Activated CD4-positive, alpha-beta T cell treated with anti-CD3 and anti-CD28 coated beads for 48 hours (primary cell): ENCODE results near the gene OR10A3.

Source experiments
- DNase-seq: peaks from one replicate; pipeline ENCODE4 v3.0.0-alpha.2; 2020

The OR10A3 gene

DNA sequence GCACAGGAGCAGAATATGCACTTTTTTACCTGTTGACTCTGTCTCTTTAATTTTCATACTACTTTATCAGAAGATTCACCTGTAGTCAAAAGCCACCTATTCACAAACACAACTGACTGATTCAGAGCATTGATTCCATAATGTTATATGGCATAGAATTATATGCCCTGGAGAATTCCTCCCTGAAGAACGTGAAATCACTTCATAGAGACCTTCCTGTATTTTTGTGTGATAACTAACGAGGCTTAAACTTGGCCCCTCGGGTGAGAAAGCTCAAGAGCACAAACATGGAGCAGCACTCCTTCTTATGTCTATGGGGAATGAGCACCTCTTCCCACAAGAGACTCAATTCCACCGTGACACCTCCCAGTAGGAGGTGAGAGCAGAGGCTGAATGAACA, 10.3 kb downstream of the OR10A3 start, which contains the start of gene OR10A6:
Gene OR10A6, minus strand, starts transcription at position 101 of the 400 bp plus-strand sequence. CDS start 2,606 bp downstream, outside the sequence.
- no peak for DNase-seq

GRCh38 chr11:7927635-7928034, 13.9 kb downstream of the OR10A3 start:
- no peak for DNase-seq

DNA sequence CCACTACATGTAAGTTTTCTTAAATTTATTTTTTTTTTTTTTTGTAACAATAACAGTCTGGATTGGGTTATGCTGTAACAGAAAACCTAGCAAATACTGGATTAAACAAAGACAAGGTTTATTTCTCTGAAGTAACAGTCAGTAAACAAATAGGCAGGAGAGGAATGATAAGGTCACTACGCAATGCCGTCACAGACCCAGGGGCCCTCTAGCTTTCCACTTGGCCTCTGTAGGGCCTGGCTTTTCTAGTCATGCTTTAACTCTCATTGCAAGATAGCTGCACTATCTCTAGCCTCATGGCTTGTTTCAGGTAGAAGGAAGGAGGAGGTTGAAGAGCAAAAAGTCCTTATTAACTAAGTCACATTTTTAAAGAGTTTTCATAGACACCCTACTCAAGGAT, 17.0 kb downstream of the OR10A3 start:
- no peak for DNase-seq

DNA sequence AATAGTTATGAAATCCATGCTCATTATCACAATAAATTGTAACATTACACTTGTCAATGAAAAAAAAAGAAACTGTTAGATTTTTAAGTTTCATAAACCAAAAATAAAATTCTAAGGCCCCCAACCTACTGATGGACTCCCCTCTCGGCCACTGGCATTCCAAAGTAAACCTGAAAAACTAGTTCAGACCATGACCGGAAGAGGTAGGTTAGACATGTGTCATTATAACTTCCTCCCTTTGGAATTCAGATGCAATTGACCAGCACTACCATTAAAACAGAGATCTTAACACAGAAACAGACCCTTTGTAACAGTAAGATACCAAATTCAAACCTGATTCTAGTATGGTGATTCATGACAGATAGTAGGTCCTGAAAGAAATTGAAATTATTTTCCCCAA, 23.4 kb downstream of the OR10A3 start:
- no peak for DNase-seq

GRCh38 chr11:7911011-7911410, 30.5 kb downstream of the OR10A3 start:
- DNase-seq: no peak

DNA sequence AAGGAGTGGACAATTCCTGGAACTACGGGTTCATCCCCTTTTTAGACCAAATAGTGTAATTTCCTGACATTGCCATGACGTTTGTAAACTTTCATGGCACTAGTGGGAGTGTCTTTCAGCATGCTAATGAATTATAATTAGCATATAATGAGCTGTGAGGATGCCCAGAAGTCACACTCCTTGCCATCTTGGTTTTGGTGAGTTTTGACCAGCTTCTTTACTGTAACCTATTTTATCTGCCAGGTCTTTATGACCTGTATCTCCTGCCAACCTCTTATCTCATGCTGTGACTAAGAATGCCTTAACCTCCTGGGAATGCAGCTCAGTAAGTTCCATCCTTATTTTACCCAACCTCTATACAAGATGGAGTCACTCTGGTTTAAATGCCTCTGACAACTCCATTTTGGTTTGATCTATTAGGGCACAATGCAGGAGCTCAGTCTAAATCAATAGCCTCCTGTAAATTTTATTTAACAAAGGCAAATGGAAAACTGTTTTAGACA, 31.2 kb downstream of the OR10A3 start:
- DNase-seq: no peak

DNA sequence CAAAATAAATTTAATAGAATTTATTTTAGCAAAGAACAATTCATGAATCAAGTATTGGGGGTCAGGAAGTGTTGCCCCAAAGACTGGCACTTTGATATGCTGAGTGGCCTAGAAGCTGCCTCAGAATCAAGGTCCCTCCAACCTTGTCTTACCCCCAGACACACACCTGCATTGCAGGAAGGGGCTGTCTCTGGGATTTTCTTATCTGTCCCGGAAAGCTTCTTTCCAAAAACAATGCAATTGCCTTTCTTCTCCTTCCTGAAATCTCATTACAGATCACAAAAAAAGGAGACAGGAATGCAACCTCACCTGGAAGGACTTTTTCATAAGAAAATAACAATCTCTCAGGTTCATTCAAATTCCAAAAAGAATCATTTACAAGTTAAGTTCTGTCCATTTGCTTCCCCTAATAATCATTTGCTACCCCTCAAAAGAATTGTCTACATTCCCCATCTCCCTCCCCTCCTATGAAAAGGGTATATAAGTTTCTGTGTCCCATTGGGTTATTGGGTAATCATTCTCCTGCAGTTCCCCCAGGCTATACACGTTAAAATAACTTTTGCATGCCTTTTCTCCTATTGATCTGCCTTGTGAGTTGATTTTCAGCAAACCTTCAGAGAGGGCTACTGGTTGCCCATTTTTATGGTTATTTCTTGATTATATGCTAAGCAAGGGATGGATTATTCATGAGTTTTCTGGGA, 31.8 kb downstream of the OR10A3 start:
- no peak for DNase-seq

DNA sequence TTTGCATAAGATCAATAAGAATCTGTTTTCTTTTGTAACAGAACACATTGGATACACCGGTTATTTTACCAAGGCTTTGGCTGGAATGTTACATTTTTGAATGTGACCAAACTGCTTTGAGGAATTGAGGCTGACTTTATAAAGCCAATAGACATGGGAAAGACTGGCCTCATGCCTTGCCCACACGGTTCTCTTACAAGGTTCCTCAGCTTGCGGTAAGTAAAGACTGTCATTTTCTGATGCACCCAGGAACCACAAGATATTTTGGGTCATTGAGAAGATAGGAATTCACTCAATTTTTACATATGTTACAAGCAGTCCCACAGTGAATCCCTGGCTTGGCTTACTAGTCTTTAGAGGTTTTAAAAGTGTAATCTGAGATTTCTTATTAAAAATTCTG, 34.4 kb downstream of the OR10A3 start:
- DNase-seq: no peak

DNA sequence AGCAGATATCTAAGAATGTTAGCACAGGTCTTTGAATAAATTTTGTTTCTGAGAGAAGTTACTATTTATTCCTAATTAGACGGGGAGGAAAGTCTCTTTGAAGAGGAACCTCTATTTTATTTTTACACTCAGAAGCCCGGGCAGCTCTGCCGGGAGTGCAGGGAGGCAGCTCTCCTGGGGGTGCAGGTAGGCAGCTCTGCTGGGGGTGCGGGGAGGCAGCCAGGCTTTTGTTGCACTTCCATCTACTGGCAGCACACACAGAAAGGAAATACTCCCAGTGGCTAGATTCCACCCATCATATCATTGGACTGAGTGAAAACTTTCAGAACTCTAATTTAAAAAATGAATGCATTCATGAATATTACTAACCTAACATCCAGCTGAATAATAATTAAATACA, 35.0 kb downstream of the OR10A3 start:
- no peak for DNase-seq

GRCh38 chr11:7905961-7906429, 35.5 kb downstream of the OR10A3 start:
- no peak for DNase-seq

GRCh38 chr11:7905549-7905948, 36.0 kb downstream of the OR10A3 start:
- no peak for DNase-seq

DNA sequence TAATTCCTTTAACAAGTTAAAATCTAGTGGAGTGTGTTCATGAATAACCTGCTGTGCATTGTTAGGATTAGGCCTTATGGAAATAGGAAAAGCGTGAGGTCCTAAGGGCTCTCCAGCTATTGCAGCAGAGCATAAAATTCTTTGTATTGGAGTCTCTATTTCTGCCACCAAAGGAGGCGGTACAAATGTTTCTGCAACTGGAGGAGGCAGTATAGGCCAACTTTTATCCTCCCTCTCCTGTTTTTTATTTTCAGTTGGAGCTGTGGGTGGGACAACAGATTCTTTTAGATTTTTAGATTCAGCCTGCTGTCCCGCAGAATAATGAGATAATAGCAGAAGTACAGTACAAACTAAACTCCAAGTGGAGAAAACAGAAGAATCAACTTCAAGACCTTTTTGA, 36.6 kb downstream of the OR10A3 start:
- DNase-seq: no peak

DNA sequence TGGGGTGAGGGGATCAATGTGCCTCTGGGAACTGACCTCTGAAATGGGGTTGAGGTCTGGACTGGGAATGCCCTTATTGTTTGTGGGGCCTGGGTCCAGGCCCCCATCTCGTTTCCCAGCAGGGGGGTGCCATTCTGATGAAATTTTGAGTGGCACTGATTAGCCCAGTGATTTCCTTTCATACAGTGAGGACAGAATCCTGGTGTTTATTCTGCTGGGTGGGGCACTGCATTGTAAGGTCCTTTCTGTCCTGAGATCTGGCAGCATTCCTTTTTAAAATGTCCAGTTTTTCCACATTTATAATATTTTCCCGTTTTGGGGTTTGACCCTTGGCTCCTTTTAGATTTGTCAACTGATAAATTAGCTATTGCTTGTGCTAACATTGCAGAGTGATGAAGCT, 37.6 kb downstream of the OR10A3 start:
- DNase-seq: no peak

DNA sequence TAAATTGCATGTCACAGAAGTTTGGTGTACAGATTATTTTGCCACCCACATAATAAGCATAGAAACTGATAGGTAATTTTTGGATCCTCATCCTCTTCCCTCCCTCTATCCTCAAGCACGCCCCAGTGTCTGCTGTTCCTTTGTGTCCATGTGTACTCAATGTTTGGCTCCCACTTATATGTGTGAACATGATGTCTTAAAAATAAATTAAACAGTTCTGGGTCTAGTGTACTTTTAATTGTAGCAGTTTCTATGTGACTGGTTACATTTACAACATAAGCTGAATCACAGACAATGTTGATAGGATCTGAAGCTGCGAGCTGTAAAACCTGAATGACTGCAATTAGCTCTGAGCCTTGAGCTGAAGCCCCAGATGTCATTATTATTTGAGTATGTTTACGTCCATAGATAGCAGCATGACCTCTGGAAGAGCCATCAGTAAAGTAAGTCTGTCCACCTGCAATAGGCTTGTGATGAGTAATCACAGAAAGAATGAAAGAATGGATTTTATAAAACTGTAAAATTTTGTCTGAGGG, 40.1 kb downstream of the OR10A3 start:
- no peak for DNase-seq

DNA sequence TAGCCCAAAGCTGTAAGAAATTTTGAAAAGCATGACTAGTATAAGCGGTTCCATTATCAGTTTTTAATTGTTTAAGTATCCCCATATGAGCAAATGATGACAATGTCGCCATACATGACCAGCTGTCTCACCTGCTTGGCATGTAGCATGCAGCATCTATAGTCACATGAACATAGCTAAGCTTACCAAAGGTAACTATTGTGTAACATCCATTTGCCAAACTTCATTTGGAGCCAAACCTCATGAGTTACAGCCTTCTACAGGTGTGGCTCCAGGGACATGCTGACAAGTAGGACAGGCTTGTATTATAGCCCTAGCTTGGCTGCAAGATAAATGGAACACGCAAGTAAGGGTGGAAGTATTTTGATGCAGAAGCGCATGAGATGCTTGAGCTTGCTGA, 40.8 kb downstream of the OR10A3 start:
- no peak for DNase-seq

- no peak for DNase-seq
Measured at GRCh38 chr11:7899418-7899817, 42.1 kb downstream of the OR10A3 start.

- DNase-seq: no peak
Measured at GRCh38 chr11:7898666-7899283, 42.7 kb downstream of the OR10A3 start.

- no peak for DNase-seq
Measured at GRCh38 chr11:7896009-7896785, 45.3 kb downstream of the OR10A3 start.

GRCh38 chr11:7894251-7894650, 47.3 kb downstream of the OR10A3 start:
- DNase-seq: no peak

GRCh38 chr11:7893796-7894195, 47.7 kb downstream of the OR10A3 start:
- DNase-seq: no peak

DNA sequence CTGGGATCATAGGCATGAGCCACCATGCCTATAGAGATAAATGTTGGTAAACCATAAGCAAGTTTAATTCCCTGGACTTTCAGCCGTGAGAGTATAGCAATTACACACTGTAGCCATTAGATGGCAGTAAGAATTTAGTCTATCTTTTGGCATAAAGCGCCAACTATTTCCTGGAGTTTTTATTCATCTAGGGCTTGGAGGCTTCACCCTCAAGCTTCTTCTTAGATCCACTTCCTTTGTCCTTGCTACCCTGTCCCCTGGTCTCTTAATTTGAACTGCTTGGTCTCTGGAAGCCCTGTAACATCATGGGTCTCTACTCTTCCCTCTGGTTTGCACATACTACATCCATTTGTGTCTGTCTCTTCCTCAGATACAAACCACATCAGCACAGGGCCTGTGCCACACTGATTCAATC, 48.7 kb downstream of the OR10A3 start:
- DNase-seq: no peak

DNA sequence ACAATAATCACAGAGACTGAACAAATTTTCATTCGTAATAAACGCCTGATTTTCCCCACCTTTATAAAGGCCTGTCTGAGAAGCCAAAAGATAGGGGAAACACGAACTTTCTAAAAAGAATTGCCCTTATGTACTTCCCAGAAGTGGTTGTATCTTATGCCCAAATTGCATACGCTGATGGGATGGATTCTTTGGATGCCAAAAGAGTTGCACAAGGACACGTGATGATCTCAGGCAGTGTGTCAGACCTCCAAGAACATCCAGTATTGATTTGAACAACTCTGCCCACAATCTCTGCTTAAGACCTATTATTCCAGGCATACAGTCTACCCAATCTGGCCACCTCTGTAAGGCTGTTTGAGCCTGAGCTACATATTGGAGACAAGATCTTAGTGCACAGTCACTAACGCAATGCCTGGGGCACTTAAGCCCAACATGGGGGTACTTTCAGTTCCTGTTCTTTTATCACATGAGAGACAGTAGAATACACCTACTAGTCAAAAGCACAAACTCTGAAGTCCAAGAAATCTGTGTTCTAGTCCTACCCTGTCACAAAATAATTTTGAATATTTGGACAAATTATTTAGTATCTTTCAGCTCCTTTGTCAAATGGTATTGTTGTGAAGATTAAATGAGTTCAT, 49.3 kb downstream of the OR10A3 start:
- DNase-seq: no peak
